GM21717 (cell line): ENCODE measurements around the gene EFHD2.
"Not testable (repeated sequence)": the region's sequence is repeated elsewhere in the genome, so short reads cannot be mapped to it uniquely, and the experiment has no call there.

Source experiments
- ATAC-seq: cut with Tn5 transposase; IDR thresholded peaks from one replicate; pipeline ENCODE4 v1.9.1; 2021; ENCODE audit warnings: mild to moderate bottlenecking, moderate library complexity; ENCODE audit not compliant: unreplicated experiment

Gene EFHD2

DNA sequence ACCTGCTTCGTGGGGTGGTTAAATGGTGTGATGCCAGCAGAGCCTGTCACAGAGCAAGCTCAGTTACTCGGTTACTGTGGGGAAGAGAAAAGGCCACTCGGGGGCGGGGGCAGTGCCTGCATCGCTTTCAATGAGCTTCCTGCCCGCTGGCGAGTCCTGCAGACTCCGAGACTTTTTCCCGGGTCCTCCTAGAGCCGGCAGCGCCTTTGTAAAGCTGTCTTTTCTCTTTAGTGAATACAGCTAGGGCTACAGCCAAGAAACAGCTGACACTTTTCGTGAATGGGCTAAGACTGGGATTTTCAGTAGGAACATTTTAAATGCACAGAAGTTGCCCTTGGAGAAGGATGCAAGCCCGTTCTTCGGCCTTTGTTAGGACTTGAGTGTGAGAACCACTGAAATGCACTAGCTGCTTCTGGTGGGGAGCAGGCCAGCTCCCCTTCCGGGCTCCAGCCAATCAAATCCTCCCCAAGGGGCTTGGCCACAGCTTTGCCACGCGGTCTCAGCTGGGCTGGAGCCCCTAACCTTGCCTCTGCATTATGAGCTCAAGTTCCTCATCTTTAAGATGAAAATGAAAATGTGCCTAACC lies 23.4 kb upstream of the EFHD2 start:
- ATAC-seq, result no peak

DNA sequence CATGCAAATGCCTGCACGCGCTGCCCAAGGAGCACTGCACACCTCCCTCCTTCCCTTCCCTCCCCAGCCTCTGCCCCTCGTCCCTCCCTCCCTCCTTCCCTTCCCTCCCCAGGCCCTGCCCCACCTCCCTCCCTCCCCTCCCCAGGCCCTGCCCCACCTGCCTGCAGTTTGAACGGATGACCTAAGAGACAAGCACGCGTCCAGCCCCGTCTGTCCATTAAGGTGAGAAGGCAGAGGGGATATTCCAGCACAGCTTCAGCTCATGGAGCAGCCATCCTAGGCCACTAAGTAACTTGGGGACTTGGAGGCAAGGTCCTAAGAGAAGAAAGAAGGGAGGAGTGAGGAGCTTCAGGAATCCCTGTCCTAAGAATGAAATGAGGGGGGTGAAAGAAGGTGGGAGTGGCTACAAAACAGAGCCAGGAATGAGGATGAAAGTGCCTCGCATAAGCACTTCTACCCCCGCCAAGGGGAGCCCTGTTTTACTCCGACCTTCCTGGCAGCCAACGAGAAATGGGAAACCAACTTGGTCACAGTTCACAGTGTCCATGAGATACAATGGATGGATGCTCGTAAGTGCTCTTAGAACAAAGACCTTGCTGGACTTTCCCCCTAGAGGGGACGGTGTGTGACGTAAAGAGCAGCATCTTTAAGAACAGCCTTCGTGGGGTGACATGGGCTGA lies 21.3 kb upstream of the EFHD2 start:
- no peak for ATAC-seq

DNA sequence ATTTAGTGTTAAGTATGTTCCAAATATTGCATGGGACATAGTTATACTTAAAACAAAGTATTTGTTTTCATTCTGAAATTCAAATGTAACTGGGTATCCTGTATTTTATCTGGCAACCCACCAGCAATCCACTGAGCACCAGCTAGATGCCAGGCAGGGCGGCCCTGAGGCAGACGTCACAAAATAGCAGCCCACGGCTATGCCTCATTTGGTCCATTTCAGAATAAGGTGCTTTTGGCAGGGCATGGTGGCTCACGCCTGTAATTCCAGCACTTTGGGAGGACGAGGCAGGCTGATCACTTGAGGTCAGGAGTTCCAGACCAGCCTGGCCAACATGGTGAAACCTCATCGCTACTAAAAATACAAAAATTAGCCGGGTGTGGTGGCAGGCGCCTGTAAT lies 19.9 kb upstream of the EFHD2 start:
- ATAC-seq, result not testable (repeated sequence)

DNA sequence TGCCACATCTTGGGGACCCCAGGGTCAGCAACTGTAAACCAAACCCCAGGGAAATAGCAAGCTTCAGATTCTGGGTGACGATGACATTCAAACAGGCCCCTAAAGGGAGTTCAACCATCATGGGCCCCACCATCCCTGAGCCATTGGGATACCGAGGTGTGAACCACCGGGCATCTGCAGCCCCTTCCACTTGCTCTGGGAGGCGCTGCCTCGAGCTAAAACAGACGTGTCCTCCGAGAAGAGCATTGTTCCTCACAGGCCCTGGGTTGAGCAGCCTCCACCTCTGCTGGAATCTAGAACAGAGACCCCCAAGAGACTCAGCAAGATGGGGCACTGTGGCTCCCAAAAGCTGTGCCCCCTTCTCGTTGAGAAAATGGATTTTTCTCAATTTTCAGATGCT lies 19.0 kb upstream of the EFHD2 start:
- no peak for ATAC-seq

DNA sequence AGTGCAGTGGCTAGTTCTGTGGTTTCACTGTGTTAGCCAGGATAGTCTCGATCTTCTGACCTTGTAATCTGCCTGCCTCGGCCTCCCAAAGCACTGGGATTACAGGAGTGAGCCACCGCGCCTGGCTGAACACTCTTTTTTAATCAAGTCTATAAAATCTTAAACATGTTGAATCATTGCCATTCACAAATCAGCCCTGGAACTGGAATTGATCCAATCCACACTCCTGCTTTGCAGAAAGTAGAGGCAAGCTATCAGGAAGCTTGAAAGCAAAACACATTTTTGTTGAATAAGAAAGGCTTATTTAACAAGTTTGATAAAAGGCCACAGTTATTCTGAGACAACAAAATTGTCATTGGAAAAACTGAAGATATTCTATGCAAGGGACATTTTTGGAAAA lies 18.3 kb upstream of the EFHD2 start:
- no peak for ATAC-seq

DNA sequence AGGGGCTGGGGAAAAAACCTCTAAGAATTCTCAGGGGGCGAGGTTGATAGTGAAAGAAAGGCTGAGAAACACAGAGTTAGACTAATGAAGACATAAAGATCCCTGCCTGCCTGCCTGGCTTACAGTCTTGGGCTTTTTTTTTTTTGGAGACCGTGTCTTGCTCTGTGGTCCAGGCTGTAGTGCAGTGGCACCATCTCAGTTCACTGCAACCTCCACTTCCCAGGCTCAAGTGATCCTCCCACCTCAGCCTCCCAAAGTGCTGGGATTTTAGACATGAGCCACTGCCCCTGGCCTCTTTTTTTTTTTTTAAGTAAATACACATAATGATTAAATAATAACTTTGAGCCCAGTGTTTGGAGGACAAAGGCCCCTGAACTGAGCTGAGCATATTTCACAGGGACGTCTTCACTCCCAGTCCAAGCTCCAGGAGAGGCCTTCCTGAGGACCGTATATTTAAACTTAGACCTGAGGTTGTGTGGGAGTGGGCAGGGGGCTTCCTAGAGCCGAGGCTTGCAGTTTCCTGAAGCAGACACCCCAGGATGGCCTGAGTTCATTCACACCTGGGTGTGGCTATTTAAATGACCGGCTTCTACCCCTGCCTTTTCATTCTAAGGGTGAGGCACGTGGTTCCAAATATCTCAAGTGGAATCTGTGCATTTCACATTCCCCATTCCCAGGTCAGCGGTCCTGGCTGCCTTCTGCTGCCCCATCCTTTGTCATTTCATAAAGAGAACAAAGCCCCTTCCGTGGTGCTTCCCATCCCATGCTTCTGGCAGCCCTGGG lies 16.0 kb upstream of the EFHD2 start:
- no peak for ATAC-seq

DNA sequence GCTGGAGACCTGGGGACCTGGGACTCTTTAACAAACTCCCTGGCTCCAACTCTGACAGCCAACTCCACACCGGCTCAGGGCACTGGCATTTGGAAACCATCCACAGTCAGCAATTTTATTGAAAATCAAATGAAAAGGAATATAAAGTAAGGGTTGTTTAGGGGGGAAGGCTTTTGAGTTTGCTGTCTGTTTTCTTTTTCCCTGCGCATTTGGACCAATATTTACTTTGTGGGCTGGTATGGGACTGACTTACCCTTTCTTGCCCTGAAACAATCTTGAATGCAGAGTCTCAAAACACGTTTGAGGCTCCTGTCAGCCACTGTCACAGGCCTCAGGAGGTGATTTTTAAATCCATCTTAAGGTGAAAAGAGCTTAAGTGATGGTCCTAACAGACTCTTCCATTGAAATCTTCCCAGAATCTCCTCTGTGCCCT lies 15.4 kb upstream of the EFHD2 start:
- no peak for ATAC-seq

DNA sequence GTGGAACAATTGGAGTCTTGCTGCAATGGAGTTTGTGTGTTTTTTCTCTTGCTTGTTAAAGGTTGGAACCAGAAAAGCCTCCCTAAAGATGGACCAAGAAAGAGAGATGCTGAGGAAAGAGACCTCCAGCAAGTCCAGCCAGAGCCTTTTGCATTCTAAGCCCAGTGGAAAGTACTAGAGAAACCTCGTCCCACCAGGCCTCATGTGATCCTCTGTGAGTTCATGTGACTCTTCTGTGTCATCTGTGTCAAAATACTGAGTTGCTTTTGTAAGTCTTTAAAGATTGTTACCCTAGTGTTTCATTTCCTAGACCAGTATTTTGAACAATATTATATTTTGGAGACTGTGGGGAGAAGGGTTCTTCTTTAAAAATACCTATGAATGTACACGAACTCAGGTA lies 12.5 kb upstream of the EFHD2 start:
- no peak for ATAC-seq

DNA sequence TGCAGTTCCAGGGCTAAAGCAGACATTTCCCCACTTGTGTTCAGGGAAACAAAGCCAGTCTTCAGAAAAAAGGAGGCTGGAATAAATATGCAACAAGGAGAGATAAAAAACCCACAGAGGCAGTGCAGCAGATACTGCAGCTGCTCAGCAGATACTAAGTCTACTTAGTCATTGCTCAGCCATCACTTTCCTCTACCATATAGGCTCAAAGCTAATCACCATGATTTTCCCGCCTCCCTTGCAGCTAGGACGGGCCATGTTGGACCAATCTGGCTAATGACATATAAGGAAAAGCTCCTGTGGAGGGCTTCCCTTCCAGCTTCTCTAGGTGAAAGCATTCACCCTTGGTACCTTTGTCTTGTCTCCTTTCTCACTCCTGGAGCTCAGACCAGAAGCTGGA lies 10.0 kb upstream of the EFHD2 start:
- no peak for ATAC-seq

DNA sequence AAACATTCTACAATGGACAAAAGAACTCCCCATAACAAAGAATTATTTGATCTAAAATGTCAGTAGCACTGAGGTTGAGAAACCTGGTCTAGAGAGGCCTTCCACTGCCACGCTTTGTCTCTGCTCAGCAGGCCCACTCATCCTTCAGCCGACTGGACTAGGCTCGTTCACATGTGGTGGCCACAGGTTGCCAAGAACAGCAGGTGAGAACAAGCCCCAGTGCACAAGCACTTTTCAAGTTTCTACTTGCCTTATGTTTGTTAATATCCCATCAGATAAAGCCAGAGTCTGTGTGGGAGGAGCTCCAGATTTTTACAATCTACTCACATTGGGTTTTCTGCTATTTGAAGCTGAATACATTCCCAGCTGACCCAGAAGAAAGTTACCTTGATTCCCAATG lies 9.1 kb upstream of the EFHD2 start:
- no peak for ATAC-seq

DNA sequence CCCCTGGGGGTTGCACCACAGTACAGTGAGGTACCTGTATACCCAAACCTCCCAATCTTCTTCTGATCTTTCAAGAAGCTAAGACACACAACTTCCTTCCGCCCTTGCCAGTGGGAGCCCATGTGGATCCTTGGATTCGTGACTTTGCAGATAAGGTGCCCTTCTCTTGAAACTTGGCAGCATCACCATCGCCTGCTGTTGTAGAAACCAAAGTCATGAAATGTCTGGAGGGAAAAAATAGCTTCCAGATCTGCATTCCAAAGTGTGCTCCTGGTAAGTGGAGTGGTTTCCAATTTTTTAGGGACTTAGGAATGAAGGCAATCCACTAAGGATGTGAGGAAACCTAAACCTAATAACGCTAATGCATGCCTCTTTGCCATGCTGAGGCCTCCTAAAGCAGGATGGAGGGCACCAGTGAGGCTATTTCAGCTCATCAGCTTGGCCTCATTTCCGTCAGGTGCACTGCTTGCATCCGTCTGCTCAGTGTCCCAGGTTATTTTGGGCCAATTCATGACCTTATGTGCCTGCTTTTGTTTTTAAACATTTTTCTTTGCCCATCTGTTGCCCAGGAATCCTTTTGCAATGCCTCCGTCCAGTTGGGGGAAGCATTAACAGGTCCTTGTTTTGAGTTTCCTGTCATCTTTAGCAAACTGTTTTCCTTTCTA lies 8.2 kb upstream of the EFHD2 start:
- no peak for ATAC-seq

DNA sequence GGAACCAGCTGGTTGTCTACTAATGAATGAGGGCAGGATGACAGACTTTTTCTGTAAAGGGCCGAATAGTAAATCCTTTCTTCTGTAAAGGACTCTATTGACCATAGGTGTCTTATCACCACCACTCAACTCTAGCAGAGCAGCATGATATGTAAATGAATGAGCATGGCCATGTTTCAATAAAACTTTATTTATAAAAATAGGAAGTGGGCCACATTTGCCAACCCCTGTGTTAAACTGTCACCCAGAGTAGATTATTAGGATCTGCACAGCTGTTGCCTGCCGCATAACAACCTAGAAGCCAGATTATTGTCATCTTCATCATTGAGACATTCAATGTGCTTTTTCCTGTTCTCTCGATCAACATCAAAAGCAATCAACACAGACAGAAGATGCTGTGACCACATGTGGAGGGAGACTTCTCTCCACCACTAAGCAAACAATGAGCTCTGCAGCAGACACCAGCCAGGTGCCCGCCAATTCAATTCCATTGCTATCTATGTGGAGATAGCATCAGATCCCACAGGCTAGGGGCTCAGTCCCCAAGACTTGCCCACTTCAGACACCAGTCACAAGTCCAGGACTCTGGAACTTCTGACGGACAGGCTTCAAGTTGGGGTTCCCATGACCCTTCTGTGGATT lies 6.8 kb upstream of the EFHD2 start:
- ATAC-seq, result no peak

DNA sequence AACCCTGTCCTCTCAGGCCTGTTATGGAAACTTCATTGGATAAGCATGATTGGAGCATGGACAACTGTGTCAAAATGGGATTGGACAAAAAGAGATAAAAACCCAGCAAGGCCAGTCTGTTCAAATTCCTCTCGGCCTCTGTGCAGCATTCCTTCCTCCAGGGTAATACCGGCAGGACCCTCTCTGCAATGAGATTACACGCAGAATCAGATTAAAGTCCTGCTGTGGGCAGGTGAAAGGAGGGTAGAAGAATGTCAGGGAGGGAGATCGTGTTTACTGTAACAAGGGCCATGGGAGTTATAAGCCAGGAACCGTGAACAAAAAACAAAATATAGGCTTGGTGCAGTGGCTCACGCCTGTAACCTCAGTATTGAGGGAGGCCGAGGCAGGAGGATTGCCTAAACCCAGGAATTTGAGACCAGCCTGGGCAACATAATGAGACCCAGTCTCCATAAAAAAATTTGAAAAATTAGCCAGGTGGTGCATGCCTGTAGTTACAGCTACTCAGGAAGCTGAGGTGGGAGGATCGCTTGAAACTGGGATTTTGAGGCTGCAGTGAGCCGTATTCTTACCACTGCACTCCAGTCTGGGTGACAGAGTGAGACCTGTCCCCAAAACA lies 5.6 kb upstream of the EFHD2 start:
- ATAC-seq, result no peak

DNA sequence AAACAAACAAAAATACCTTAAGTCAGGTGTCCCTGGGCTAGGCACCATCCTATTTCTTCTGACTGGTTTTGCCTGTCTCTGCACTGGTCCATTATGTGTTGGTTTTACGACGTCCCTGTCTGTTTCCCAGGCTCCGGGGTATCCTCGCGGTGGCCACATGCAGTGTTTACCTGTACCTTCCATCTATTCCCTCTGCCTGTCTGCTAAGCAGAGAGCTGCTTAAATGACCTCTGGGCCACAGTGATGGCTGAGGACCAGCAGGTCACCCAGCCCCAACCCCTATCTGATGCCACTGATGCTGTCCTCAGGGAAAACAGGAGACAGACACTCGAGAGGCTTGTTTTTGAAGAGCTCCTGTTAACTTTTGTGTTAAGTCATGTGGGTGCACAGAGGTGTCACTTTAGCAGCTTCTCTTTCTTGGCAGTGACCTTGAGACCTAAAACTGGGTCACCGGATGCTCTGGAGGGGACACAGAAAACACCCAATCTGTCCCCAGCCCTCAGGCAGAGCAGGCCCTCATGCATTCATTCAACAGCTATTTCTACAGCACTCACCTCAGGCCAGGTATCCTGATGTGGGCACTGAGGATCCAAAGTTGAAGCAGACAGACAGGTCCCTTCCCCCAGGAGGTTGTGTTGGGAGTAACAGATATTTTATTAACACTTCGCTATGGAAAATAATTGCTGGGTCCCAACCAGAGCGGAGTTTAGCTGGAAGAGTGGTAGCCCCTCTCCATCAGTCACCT lies 4.4 kb upstream of the EFHD2 start:
- ATAC-seq, result no peak

DNA sequence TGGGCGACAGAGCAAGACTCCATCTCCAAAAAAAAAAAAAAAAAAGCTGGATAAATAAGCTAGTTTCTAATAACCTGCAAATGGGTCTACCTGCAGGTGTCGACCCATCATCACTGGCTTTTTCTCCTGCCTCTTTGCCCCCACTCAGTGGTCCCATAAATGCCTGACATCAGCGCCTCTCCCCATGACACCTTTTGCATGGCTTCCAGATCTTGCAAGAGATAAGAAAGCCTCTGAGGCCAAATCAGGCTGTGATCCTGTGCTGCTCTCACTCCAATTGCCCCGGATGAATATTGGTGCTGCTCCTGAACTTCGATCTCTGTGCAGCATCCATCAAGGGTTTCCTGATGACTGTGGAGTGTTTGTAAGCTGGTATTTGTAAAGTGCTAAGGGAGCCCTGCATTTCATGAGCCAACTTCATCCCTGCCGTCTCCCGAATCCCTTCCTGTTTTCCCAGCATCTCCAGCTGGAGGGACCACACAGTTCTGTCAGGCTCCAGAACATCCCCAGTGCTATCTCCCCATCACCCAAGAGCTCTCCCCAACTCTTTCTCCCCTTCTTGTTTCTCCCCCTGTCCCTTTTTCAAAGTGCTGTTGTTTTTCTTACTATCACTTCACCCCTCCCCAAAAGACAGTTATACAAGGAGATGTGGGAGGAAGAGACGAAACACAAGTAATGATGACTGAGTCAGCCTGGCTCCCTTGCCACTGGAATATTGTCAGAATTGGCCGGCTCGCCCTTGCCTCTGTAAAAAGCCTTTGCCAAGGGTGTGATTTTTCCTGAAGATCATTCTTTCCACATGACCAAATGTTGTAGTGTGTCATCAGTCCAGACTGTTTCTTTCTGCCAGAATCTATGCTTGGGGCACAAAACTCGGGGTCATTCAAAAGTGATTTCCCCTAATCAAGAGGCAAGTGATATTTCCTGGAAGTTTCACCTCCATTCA lies 2.8 kb upstream of the EFHD2 start:
- no peak for ATAC-seq

DNA sequence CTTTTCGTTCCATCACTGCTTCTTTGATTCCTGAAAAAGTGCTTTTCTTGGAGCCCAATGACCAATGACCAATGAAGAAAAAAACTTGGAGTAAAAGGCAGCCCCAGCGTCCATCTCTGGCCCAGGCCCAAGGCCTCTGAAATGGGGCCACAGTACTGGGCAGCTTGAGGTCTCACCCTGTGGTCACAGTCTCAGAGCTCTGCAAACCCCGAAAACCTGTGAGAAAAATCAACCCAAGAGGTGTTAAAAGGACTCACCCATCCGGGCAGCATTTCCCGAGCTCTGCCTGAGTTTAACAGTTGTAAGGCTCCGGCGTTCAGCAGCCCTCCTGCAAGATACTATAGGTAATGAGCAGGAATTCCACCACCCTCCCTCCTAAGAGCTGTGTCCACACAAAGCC lies 2.1 kb upstream of the EFHD2 start:
- no peak for ATAC-seq

DNA sequence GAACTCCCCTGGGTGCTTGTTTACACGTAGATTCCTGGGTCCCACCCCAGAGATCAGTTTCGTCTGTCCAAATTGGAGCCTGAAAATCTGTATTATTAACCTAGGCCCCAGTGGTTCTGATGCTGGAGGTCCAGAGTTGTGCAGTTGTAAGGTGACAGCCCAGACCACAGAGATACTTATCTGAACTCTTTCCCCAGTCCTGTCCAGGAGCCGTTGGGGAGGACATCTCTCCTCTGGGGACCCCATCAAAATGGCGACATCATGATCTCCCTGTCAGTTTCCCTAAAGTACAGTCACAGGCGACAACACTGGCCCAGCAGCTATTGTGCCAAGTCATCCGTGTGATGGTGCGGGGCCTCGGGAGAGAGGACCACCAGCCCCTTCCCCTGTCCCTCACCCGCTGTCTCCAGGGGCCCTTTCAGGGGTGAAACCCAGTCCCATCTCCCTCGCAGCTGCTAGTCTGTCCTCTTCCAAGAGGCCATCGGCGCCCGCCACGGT lies 749 bp upstream of the EFHD2 start:
- no peak for ATAC-seq

DNA sequence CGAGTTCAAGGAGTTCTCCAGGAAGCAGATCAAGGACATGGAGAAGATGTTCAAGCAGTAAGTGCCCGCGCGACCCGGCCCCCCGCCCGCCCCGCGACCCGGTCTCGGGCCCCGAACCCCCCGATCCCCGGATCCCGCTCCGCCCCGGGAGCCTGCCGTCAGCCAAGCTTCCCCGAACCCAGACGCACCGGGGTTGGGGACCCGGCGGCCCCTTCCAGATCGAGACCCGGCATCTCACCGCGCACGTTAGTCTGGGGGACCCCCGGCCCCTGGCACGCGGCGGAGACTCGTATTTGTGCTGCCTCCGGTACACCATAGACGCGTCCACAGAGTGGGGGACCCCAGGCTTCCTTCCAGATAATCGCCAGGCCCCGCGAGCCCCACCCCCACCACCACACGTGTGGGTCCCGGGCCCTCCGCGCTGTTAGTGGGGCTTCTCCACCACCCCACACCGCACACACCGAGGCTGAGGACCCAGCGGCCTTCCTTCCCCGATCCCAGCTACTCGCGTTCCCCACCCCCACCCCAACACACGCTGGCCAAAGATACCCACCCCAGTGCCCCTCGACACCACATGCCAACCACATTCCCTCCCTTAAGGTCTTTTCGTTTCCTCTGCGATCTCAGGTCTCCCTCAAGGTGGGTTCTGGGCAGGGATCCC lies 665 bp downstream of the EFHD2 start:
- ATAC-seq, result no peak
